Stimulated activated effector memory CD8-positive, alpha-beta T cell treated with anti-CD3 and anti-CD28 coated beads, Interleukin-12 subunit alpha, Interleukin-12 subunit beta, amount 100 ng/mL, for 72 hours (primary cell): ENCODE measurements around the gene FAM89B.
"Not testable (repeated sequence)": the region's sequence is repeated elsewhere in the genome, so short reads cannot be mapped to it uniquely, and the experiment has no call there.

Experiments used
- ATAC-seq: fragments of 150-1000 bp; cut with Tn5 transposase; 2 replicates; pipeline ENCODE4 v1.10.0; 2021
- DNase-seq, 2 donors: peaks; one replicate each; pipeline ENCODE4 v3.0.0; 2021 to 2022; ENCODE audit warnings: low spot score in 2 of 2
- H3K27ac Mint-ChIP-seq: one replicate; pipeline ENCODE4 v1.8.0; 2022; ENCODE audit warnings: mild to moderate bottlenecking, mixed read lengths
- H3K36me3 Mint-ChIP-seq: one replicate; pipeline ENCODE4 v1.8.0; 2022; ENCODE audit warnings: mild to moderate bottlenecking, mixed read lengths
- H3K4me1 Mint-ChIP-seq: one replicate; pipeline ENCODE4 v1.8.0; 2022; ENCODE audit warnings: mixed read lengths
- H3K4me3 Mint-ChIP-seq: one replicate; pipeline ENCODE4 v1.8.0; 2022; ENCODE audit warnings: mild to moderate bottlenecking, mixed read lengths
- H3K9me3 Mint-ChIP-seq: one replicate; pipeline ENCODE4 v1.8.0; 2022; ENCODE audit warnings: mixed read lengths

The FAM89B gene

GRCh38 chr11:65572356-65573051 is at the start of gene FAM89B:
Gene FAM89B (plus strand): TSS chr11:65572538. CDS start chr11:65572670, 132 bp downstream.
- Mint-ChIP-seq H3K36me3 (peaks cover 91% of the 10 kb centered on the region), H3K4me1 (peaks cover 64% of the 10 kb centered on the region), H3K27ac (peak within 1 kb of the TSS; percentile 94)

GRCh38 chr11:65522718-65523630 is 49.4 kb upstream of the FAM89B start:
- not testable (repeated sequence) for DNase-seq, H3K9me3 Mint-ChIP-seq, ATAC-seq
- H3K4me1 Mint-ChIP-seq: peaks cover 40% of the 10 kb centered on the region
- peak overlapping the region; percentile 55 for H3K27ac Mint-ChIP-seq
- peaks cover 12% of the 10 kb centered on the region for H3K36me3 Mint-ChIP-seq
- peak overlapping the region; percentile 84 for H3K4me3 Mint-ChIP-seq

More at GRCh38 chr11:65572356-65573051, at the start of gene FAM89B:
- H3K4me3 Mint-ChIP-seq: peak within 1 kb of the TSS; percentile 96
- DNase-seq: peak; percentile 70 to 93
- H3K9me3 Mint-ChIP-seq: no peaks in the 10 kb centered on the region
- ATAC-seq: peak; percentile 5

GRCh38 chr11:65523631-65523968 is 48.7 kb upstream of the FAM89B start:
- Mint-ChIP-seq H3K4me1 (peaks cover 41% of the 10 kb centered on the region), H3K36me3 (peaks cover 18% of the 10 kb centered on the region), H3K4me3 (peak overlapping the region; percentile 84), H3K27ac (peak overlapping the region; percentile 55)
- ATAC-seq, H3K9me3 Mint-ChIP-seq, DNase-seq: not testable (repeated sequence)

GRCh38 chr11:65524014-65524740 is 48.2 kb upstream of the FAM89B start:
- Mint-ChIP-seq H3K4me3 (peak overlapping the region; percentile 84), H3K36me3 (peaks cover 24% of the 10 kb centered on the region), H3K9me3 (no peaks in the 10 kb centered on the region), H3K4me1 (peaks cover 46% of the 10 kb centered on the region), H3K27ac (peak overlapping the region; percentile 88)
- peak; percentile 35 for ATAC-seq
- DNase-seq: no peak

GRCh38 chr11:65524741-65525545 is 47.4 kb upstream of the FAM89B start, which contains the start of gene SCYL1:
Gene SCYL1 (plus strand): TSS chr11:65525083. CDS start chr11:65525154, 71 bp downstream.
- ATAC-seq (peak; percentile 87), DNase-seq (peak; percentile 74 to 86)
- H3K4me3 Mint-ChIP-seq: peak within 1 kb of the TSS; percentile 84
- peaks cover 25% of the 10 kb centered on the region for H3K36me3 Mint-ChIP-seq
- no peaks in the 10 kb centered on the region for H3K9me3 Mint-ChIP-seq
- H3K4me1 Mint-ChIP-seq: peaks cover 46% of the 10 kb centered on the region
- peak within 1 kb of the TSS; percentile 90 for H3K27ac Mint-ChIP-seq

GRCh38 chr11:65525546-65526480 is 46.5 kb upstream of the FAM89B start:
- ATAC-seq (no peak), DNase-seq (no peak)
- peak overlapping the region; percentile 84 for H3K4me3 Mint-ChIP-seq
- peaks cover 34% of the 10 kb centered on the region for H3K36me3 Mint-ChIP-seq
- H3K9me3 Mint-ChIP-seq: no peaks in the 10 kb centered on the region
- H3K27ac Mint-ChIP-seq: peak overlapping the region; percentile 90
- H3K4me1 Mint-ChIP-seq: peaks cover 46% of the 10 kb centered on the region

- ATAC-seq: no peak
- peak overlapping the region; percentile 84 for H3K4me3 Mint-ChIP-seq
- peak overlapping the region; percentile 26 for H3K27ac Mint-ChIP-seq
- no peak for DNase-seq
- peaks cover 43% of the 10 kb centered on the region for H3K36me3 Mint-ChIP-seq
- no peaks in the 10 kb centered on the region for H3K9me3 Mint-ChIP-seq
- peaks cover 46% of the 10 kb centered on the region for H3K4me1 Mint-ChIP-seq
Measured at GRCh38 chr11:65526744-65527143, 45.6 kb upstream of the FAM89B start.

- H3K36me3 Mint-ChIP-seq: peaks cover 64% of the 10 kb centered on the region
- DNase-seq (no peak), ATAC-seq (no peak)
- peaks cover 29% of the 10 kb centered on the region for H3K4me1 Mint-ChIP-seq
- no peak overlapping the region for H3K4me3 Mint-ChIP-seq
- no peaks in the 10 kb centered on the region for H3K9me3 Mint-ChIP-seq
- H3K27ac Mint-ChIP-seq: peak overlapping the region; percentile 5
Measured at GRCh38 chr11:65528819-65529350, 43.5 kb upstream of the FAM89B start.

- Mint-ChIP-seq H3K36me3 (peaks cover 71% of the 10 kb centered on the region), H3K4me1 (peaks cover 27% of the 10 kb centered on the region), H3K27ac (peak overlapping the region; percentile 78), H3K9me3 (no peaks in the 10 kb centered on the region), H3K4me3 (no peak overlapping the region)
- no peak for ATAC-seq
- no peak for DNase-seq
Measured at GRCh38 chr11:65529475-65530156, 42.7 kb upstream of the FAM89B start.

- H3K36me3 Mint-ChIP-seq: peaks cover 76% of the 10 kb centered on the region
Measured at GRCh38 chr11:65530157-65530496, 42.2 kb upstream of the FAM89B start.

GRCh38 chr11:65532388-65533064 is 39.8 kb upstream of the FAM89B start:
- H3K27ac Mint-ChIP-seq: no peak overlapping the region
- peaks cover 12% of the 10 kb centered on the region for H3K4me1 Mint-ChIP-seq
- peaks cover 88% of the 10 kb centered on the region for H3K36me3 Mint-ChIP-seq
- no peaks in the 10 kb centered on the region for H3K9me3 Mint-ChIP-seq
- no peak overlapping the region for H3K4me3 Mint-ChIP-seq
- DNase-seq (no peak), ATAC-seq (no peak)

More at GRCh38 chr11:65530157-65530496, 42.2 kb upstream of the FAM89B start:
- Mint-ChIP-seq H3K27ac (peak overlapping the region; percentile 78), H3K4me3 (no peak overlapping the region), H3K4me1 (peaks cover 27% of the 10 kb centered on the region), H3K9me3 (no peaks in the 10 kb centered on the region)
- ATAC-seq: peak; percentile 58
- DNase-seq: no peak

GRCh38 chr11:65535102-65535501 is 37.2 kb upstream of the FAM89B start:
- Mint-ChIP-seq H3K4me1 (peaks cover 6% of the 10 kb centered on the region), H3K4me3 (no peak overlapping the region), H3K9me3 (no peaks in the 10 kb centered on the region), H3K36me3 (peaks cover 93% of the 10 kb centered on the region), H3K27ac (peak overlapping the region; percentile 76)
- ATAC-seq (no peak), DNase-seq (no peak)
